DMS53 treated with DMSO at 0.1 percent for 48 hours (cell line): Measurements from ENCODE around the gene CDC42BPA.

Source experiments
- DNase-seq: peaks from one replicate; lab custom pipeline; 2025; ENCODE audit not compliant: unreplicated experiment; lab: John Stamatoyannopoulos, UW

CDC42BPA gene

DNA sequence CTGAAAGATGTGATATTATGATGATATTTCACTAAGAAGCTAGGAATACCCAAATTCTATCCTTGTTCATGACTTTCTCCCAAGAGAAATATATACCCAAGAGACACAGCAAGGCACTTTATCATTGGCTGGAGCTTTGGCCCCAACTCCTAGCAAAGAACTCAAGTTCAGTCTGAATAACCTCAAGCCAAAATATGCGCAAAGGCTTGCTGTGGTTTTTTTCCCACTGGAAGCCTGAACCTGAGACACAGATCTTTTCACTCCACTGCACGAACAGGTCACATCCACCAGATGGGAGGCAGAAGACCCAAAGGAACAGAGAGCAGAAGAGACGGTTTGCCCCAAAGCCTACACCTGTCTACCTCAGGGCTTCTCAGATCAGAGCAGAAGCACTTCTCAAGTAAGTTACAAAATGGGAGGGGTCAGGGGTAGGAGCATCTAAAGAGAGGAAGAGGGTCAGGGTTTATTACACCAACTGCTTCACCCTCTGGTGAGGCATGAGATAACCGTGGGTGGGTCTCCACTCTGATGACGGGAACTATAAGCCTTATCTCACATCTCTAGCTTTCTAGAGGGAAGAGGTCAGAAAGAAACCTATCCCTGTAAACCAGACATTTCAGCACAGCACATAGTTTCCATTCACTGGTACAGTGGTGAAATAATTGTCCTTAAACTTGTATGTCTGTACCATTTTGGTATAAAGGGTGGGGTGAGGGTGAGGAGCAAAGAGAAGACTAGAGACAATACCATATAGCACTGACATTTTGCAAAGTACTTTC lies 17.1 kb upstream of the CDC42BPA start:
- DNase-seq, result no peak

DNA sequence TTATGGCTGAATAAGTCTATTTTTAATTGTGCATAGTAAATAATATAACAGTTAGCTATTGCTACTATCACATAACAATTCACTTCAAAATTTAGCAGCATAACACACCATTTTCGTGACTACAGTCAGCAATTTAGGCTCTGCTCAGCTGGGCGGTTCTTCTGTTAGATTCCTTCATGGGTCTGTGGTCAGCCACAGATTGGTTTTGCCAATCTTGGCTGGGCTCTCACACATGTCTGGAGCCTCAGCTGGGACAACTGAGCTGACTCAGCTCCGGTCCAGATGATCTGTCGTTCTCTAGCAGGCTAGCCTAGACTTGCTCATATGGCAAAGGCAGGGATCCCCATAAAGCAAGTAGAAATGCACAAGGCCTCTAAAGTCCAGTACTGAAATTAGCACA lies 15.1 kb upstream of the CDC42BPA start:
- no peak for DNase-seq

- no peak for DNase-seq
Measured at GRCh38 chr1:227330279-227331076, 12.2 kb upstream of the CDC42BPA start.

DNA sequence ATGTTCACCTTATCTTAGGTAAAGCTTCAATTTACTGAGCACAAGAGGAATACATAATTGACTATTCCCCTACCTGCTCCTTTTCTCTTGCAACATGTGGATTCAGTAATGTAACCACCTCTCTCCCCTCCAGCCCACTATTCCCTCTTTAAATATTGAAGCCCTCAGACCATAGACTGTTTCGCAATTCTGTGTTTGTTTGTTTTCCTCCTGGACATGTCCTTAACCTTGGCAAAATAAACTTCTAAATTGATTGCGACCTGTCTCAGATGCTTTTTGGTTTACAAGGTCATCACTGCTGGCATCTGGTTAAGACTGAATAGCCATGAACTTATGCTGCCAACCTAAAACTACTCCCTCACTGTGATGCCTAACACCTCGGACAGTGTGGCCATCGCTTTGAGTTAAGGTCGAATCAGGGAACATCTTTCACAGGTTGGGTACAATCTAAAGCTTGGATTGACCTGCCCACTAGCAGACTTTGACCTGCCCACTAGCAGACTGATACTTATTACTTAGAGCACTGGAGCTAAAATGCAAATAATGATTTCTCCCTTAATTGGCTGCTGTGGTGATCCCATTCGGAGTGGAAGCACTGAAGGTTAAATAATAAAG lies 10.2 kb upstream of the CDC42BPA start:
- no peak for DNase-seq

- DNase-seq, result no peak
Measured at GRCh38 chr1:227325156-227325555, 6.9 kb upstream of the CDC42BPA start.

- DNase-seq, result no peak
Measured at GRCh38 chr1:227323967-227324268, 5.6 kb upstream of the CDC42BPA start.

DNA sequence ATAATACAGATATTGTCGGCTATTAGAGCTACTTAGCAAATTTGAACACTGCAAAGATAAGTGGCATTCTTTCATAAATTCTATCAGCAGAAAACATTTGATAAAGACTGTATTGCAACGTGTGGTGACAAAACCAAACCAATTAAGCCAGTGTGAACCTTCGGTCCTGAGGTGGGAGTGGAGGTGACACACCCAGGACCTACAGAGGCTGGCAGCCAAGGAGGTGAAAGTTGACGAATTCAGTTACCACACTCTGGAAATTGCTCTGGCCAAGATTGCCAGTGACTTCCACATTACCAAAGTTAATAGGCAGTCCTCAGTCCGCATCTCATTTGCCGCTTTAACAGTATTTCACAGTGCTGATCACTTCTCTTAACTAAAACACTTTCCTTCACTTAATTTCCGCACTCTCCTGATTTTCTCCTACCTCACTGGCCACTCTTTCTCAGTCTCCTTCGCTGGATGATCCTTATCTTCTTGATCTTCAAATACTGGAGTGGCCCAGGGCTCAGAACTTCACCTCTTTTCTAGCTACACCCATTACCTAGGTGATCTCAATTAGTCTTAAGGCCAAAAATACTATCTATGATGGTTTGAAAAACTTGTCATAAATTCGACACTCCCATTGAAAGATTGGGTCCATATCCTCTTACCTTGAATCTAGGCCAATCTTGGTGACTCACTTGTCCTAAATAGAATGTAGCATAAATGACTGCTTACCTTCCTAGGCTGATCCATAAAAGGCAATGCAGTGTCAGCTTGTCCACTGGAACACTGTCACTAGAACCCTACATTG lies 5.1 kb upstream of the CDC42BPA start:
- DNase-seq, result no peak

DNA sequence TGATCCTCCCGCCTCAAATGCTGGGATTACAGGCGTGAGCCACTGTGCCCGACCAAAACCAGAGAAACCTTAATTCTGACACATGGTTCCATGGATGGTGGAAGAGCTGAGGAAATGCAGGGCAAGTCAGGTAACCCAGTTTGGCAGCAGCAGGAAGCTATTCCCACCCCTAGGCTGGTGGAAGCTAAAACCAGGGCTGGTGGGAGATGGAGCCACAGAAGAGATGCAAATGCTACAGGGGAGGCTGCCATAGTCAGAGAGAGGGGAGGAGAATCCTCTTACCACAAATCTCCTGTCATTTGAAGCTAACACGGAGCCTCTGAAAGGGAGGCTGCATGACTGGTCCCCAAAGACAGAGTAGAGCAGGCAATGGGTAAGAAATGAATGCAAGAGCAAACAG lies 4.1 kb upstream of the CDC42BPA start:
- no peak for DNase-seq

GRCh38 chr1:227321035-227321434 lies 2.7 kb upstream of the CDC42BPA start:
- DNase-seq, result no peak

GRCh38 chr1:227320476-227320875 lies 2.2 kb upstream of the CDC42BPA start:
- peak; percentile 75 for DNase-seq

DNA sequence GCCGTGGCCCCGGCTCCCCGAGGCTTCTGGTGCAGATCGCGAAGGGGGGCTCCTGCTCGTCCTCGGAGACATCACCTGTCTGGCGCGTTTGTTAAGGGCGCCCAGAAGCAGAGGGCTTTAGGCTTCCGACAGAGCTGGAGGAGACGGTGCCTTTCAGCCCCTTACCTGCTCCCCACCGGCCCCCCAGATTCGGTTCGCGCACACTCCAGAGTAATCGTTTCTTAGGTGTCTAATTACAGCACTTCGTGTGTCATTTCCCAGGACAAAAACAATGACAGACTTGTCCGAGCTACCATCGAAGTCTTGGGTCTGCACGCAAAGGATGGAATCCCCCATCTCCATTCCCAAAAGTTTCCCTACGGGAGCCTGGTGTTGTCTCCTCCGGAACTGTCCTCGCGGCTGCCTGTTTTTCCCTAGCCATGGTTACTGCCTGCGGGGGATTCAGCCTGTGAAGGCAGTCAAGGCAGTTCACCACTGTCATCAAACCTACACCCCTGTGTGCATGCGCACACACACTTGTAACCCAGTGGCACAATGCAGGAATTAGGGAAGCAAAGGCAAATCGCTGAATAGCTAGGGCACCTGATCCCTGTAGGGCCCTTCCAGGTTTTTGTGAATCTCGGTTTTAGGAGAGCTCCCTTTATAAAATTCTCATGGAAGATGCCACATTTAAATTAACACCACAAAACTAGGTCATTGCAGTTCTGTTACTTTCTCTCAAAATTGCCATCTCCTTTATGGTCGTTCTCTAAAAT lies 738 bp upstream of the CDC42BPA start:
- peak; percentile 55 for DNase-seq

GRCh38 chr1:227317523-227318015 lies 723 bp downstream of the CDC42BPA start:
- DNase-seq, result peak; percentile 57

DNA sequence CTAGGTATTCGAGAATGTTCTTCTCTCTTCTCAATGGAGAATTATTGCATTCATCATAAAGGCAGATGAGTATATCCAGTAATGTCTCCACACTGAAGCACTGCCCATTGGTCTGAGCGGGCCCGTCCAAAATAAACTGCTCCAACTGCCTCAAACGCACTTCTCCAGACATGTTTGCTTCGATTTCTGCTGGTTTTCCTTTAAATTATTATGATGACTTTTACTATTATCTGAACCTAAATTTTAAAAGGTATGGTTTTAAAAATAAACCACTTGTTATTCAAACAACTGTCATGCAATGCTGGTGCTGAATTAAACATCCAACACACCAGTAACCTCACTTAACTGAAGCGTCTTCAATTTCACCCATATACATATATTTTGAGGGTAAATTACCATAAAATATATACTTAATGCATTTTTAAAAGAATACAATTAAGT lies 1.3 kb downstream of the CDC42BPA start:
- no peak for DNase-seq

GRCh38 chr1:227316456-227316855 lies 1.8 kb downstream of the CDC42BPA start:
- peak; percentile 38 for DNase-seq

GRCh38 chr1:227315629-227316346 lies 2.5 kb downstream of the CDC42BPA start:
- peak; percentile 38 for DNase-seq

- DNase-seq, result no peak
Measured at GRCh38 chr1:227314014-227314848, 4.1 kb downstream of the CDC42BPA start.

DNA sequence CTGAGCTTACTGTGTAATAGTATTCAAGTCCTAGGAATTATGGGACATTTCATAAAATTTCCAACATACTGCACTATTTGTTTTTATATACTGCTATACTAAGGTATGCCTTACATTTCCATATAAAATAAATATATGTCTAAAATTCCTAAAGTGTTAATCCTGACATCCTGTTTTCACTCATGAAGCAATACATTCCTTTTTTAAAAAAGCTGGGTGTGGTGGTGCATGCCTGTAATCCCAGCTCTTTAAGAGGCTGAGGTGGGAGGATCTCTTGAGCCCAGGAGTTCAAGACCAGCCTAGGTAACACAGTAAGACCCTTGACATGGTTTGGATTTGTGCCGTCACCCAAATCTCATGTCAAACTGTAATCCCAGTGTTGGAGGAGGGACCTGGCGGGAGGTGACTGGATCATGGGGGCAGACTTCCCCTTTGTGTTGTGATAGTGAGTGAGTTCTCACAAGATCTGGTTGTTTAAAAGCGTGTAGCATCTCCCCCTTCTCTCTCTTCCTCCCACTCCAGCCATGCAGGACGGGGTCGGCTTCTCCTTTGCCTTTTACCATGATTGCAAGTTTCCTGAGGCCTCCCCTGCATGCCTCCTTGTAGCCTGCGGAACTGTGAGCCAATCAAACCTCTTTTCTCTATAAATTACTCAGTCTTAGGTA lies 5.8 kb downstream of the CDC42BPA start:
- DNase-seq, result no peak

- DNase-seq, result no peak
Measured at GRCh38 chr1:227311389-227312001, 6.8 kb downstream of the CDC42BPA start.
